ENCODE measurements around the gene SEPTIN8.

The SEPTIN8 gene

DNA sequence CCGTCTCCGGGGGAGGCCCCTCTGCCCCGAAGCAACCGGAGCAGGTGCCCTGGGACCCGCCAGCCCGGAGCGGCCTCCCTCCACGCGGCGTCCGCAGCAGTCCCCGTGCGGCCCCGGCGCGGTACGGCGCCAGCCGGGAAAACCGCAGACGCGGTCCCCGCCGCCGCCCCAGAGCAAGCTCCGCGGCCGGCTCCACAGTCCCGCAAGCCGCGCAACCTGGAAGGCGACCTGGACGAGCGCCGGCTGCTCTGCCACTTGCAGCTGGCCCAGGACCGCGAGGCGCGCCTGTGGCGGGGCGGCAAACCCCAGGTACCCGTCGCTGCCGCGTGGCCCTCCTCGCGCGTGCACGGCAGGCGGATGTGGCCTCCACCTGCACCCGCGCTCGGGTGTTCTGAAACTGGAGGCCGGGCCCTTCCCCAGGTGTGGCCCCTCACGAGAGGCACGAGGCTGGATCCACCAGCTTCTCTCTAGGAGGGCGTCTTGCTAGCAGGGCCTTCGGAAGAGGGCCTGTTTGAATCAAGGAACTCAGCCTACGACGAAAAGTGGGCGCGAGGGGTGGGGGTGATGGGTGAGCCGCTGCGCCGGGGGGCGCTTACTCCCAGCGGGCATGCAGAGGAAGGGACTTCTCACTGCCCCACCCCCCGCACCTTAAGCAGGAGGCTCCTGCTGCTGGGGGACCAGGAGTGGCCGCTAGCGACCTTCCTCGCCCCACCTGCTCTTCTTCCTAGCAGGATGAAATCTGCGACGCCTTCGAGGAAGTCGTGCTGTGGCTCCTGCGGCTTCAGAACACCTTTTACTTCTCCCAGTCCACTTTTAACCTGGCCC, 29.2 kb downstream of the SEPTIN8 start:
- DNase-seq = peak; percentile 41

- DNase-seq = peak; percentile 61
These were observed 30.0 kb downstream of the SEPTIN8 start, which contains the start of gene CCNI2 for GRCh38 chr5:132746954-132747615. Gene CCNI2, plus strand, starts transcription at chr5:132747426. Its CDS starts 70 bp downstream, at chr5:132747496.

DNA sequence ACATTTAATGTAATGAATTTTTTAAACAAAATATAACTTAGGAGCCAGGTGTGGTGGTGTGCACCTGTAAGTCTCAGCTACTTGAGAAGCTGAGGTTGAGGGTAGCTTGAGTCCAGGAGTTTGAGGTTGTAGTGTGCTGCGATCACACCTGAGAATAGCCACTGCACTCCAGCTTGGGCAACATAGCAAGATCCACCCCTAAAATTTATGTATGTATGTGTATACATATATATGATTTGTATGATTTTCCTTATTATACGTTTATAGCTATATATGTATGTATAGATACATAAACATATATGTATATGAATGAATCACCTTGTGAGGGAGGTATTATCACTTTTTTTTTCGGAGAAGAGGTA, 30.5 kb downstream of the SEPTIN8 start:
- DNase-seq = no peak

GRCh38 chr5:132744659-132745058, 32.4 kb downstream of the SEPTIN8 start:
- DNase-seq = no peak

DNA sequence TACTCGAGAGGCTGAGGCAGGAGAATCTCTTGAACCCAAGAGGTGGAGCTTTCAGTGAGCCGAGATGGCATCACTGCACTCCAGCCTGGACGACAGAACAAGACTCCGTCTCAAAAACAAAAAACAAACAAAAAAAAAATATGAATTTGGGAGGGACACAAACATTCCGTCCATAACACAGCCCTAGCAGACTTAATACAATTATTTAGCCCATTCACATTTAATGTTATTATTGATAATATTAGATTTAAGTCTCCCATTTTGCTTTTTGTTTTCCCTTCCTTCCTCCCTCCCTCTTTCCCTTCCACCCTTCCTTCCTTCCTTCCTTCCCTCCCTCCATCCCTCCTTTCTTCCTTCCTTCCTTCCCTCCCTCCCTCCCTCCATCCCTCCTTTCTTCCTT, 34.4 kb downstream of the SEPTIN8 start:
- DNase-seq = no peak

GRCh38 chr5:132742158-132742557, 34.9 kb downstream of the SEPTIN8 start:
- DNase-seq = no peak

DNA sequence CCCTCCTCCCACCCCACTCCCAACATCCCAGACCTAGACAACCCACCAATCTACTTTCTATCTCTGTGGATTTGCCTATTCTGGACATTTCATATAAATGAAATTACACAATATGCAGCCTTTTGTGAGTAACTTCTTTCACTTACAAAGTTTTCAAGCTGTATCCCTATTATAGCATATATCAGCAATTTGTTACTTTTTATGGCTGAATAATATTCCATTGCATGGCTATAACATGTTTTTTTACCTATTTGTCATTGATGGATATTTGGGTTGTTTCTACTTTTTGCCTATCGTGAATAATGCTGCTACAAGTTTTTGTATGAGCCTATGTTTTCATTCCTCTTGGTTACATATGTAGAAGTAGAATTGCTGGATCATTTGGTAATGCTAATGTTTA, 37.8 kb downstream of the SEPTIN8 start:
- no peak for DNase-seq

DNA sequence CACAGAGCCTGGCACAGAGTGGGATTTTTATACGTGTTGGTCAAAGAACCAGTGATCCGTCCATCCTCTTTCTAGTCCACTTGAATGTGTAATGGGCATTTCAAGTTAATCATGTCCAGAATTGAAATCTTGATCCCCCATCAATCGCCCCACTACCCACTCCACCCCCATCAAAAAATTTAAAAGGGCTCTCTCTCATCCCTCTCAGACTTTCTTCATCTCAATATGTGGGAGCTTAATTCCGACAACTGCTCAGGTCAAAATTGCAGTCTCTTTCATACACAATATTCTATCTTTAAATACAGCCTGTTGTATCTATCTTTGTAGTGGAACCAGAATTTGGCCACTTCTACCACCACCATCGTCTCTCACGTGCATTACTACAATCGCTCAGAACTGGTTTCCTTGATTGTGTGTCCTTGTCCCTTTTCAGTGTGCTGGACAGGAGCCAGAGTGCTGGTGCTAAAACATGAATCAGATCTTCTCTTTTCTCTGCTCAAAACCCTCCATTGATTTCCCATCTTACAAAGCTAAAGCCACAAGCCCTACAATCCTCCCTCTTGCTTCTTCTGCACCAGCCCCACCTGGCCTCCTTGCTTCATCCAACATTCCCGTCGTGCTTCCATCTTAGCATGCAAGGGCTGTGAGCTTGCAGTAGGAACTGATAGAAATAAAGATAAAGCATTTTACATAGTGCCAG, 38.9 kb downstream of the SEPTIN8 start:
- no peak for DNase-seq

- peak; percentile 98 for DNase-seq
These were observed 39.9 kb downstream of the SEPTIN8 start, which contains the start of gene KIF3A for GRCh38 chr5:132736853-132737833. Gene KIF3A, minus strand, starts transcription at chr5:132737546. Its CDS starts 127 bp downstream, at chr5:132737419.

GRCh38 chr5:132734687-132735086, 42.4 kb downstream of the SEPTIN8 start:
- DNase-seq = no peak

DNA sequence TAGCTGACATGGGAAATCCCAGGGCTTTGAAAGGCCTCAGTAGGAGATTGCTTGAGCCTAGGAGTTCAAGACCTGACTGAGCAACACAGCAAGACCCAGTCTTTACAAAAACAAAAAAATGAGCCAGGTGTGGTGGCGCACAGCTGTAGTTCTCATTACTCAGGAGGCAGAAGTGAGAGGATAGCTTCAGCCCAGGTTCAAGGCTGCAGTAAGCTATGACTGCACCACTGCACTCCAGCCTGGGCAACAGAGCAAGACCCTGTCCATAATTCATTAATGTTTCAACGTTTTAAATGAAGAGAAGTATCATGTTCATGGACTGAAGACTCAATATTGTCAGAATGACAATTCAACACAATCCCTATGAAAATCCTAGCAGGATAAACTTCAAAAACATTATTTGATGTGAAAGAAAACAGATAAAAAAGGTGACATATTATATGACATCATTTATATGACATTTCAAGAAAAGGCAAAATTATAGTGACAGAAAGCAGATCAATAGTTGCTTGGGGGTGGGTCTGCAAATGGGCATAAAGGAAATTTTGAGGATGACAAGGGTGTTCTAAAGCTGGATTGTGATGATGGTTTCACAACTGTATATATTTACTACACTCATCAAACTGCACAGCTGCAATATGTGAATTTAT, 43.4 kb downstream of the SEPTIN8 start:
- no peak for DNase-seq

DNA sequence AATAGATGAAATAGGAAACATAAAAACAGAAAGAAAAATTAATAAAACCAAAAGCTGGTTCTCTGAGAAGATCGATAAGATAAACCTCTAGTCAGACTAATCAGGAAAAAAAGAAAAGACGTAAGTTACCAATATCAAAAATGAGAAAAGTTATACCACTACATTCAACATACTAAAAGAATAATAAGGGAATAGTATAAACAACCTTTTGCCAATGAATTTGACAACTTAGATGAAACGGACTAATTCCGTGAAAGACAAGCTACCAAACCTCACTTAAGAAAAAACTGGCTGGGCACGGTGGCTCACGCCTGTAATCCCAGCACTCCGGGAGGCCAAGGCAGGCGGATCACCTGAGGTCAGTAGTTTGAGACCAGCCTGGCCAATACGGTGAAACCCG, 47.1 kb downstream of the SEPTIN8 start:
- DNase-seq = no peak

GRCh38 chr5:132725745-132726144, 51.3 kb downstream of the SEPTIN8 start:
- DNase-seq = no peak

- no peak for DNase-seq
These were observed 58.3 kb downstream of the SEPTIN8 start for GRCh38 chr5:132718544-132719312.

DNA sequence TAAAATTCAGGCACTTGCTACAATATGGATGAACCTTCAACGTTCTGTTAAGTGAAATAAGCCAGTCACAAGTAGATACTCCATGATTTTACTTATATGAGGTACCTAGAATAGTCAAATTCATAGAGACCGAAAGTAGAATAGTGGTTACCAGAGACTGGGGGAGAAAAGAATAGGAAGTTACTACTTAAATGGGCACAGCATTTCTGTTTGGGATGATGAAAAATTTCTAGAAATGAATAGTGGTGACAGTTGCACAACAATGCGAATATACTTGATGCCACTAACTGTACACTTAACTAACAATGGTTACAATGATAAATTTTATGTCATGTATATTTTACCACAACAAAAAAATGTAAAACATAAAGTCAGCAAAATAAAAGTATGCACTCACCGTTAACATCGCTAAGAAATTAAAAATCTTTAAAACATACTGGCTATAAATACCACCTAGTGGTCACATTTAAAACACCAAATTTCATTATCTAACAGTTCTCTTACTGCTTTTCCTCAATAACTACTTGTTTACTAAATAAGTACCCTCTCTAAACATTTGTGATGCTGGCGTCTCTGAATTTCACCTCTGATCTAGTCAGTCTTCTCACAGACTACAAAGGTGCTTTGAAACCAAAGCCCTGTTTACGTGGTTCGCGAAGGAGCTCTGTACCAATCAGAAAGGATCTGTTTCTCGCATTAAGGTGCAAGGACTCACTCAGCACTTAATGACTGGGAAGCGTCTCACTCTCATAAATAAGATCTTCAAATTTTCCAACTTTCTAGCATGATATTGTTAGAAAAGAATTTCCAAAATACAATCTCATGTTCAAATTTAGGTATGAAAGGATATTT, 62.4 kb downstream of the SEPTIN8 start:
- DNase-seq = no peak

DNA sequence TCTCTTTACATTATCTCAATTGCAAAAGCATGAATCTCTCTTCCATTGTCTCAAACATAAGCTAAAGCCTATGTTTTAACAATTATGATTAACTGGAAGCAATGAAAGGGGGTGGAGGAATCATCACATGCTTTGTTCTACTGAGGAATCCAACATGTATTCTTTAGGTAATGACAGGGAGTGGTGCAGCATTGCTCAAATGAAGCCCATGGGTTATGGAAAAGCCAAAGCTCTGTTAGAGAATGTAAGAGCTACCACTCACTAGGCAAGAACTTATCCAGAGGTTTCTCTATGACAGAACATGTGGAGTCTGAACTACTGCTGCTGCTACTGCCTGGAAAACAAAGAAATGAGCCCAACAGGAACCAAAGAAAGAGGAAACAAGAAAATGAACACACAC, 68.4 kb downstream of the SEPTIN8 start:
- DNase-seq = no peak

- no peak for DNase-seq
These were observed 72.2 kb downstream of the SEPTIN8 start for GRCh38 chr5:132704875-132705274.

Data from T-helper 9 cell (primary cell).